Hepatic stellate cell (primary cell): Measurements from ENCODE around the gene KLRB1.
"Not testable (repeated sequence)": the region's sequence is repeated elsewhere in the genome, so short reads cannot be mapped to it uniquely, and the experiment has no call there.

Source experiments
- DNase-seq: peaks from one replicate; pipeline ENCODE4 v3.0.0; 2011; ENCODE audit warnings: low spot score

The KLRB1 gene

GRCh38 chr12:9619411-9620179 lies 11.9 kb upstream of the KLRB1 start:
- no peak for DNase-seq

GRCh38 chr12:9618906-9619305 lies 11.2 kb upstream of the KLRB1 start:
- DNase-seq, result not testable (repeated sequence)

DNA sequence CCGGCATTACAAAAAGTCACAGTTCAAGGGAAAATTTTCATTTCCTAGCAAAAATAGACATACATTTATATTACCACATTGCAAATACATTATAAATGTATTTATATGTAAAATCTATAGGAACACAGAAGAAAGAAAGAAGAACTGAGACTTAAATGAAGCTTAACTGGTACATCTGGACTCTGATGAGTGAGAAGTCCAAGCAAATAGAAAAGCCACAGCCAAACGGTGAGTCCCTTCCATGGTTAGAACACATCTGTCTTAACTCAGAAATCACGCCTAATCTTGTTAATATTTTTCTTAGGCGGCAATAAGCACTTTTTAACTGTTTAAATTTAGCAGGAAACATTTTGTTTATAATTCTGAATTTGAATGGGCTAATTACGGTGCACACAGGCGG lies 9.4 kb upstream of the KLRB1 start:
- DNase-seq, result no peak

DNA sequence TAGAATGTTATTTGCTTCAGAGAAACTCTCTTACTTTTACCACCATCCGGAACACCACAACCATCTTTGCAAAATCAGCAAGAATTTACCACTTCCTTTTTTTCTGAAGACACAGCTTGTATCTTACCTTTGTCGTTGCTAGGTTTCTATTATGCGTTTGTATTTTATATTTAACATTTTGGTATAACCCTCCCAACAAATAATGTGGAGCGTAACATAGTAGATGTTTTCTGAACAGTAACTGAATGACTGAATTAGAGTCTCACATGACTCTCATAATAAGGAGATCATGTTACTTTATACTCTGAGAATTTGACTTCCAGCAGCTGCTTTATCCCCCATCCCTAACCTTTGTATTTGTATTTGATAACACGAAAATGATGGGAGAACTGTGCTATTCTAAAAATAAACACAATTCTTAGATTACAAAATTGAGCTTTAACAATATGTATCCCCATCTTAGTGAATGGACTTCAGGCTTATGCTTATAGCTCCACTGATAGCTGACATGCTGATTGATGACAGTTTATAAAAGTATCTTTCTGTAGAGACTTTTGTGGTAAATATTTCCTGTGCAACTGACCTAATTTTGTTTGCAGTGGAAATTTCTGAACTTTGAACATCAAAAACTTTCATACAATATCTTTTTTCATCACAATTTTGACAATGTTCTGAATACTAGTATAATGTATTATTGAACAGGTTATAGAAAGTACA lies 7.9 kb upstream of the KLRB1 start:
- no peak for DNase-seq

DNA sequence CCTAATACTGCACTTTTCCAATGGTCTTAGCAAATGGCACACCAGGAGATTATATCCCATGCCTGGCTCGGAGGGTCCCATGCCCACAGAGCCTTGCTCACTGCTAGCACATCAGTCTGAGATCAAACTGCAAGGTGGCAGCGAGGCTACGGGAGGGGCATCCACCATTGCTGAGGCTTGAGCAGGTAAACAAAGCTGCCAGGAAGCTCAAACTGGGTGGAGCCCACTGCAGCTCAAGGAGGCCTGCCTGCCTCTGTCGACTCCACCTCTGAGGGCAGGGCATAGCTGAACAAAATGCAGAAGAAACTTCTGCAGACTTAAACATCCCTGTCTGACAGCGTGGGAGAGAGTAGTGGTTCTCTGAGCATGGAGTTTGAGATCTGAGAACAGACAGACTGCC lies 2.9 kb upstream of the KLRB1 start:
- not testable (repeated sequence) for DNase-seq

DNA sequence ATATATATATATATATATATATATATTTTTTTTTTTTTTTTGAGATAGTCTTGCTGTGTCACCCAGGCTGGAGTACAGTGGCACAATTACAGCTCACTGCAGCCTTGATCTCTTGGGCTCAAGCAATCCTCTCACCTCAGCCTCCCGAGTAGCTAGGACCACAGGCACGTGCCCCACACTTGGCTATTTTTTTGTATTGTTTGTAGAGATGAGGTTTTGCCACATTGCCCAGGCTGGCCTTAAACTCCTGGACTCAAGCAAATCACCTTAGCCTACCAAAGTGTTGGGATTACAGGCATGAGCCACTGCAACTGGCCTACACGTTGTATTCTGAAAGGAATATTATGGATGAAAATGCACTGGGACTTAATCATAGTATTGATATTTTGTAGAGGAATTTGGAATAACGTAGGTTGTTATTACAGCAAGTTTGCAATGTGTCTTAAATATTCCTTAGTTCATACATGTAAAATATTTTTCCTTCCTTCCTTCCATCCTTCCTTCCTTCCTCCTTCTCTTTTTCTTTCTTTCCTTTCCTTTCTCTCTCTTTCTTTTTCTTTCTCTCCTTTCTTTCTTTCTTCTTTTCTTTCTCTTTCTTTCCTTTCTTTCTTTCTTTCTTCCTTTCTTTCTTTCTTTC lies 862 bp downstream of the KLRB1 start:
- DNase-seq, result no peak

GRCh38 chr12:9606247-9606646 lies 1.5 kb downstream of the KLRB1 start:
- DNase-seq, result no peak

DNA sequence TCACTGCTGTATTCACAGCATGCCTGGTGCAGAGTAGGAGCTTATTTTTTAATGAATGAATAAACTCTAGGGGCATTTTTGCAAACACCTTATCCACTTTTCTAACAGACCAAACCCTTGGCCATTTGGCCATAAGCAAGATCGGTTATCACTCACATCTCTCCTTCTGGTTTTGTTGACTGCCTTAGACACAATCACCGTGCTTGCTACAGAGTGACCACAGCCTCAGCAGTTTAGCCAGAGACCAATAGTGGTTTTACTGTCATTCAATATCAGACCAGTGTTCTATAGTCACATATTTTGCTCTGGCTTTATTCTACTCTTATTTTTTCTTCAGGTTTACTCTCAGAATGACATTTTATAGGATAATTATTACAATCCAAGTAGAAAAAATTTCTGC lies 2.2 kb downstream of the KLRB1 start:
- no peak for DNase-seq

GRCh38 chr12:9604287-9604686 lies 3.4 kb downstream of the KLRB1 start:
- no peak for DNase-seq

DNA sequence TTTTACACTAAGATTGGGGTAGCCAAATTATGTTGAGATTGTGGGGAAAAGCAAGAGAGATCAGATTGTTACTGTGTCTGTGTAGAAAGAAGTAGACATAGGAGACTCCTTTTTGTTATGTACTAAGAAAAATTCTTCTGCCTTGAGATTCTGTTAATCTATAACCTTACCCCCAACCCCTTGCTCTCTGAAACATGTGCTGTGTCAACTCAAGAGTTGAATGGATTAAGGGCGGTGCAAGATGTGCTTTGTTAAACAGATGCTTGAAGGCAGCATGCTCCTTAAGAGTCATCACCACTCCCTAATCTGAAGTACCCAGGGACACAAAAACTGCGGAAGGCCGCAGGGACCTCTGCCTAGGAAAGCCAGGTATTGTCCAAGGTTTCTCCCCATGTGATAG lies 7.3 kb downstream of the KLRB1 start:
- DNase-seq, result not testable (repeated sequence)

- no peak for DNase-seq
Observed at GRCh38 chr12:9598363-9598762, 9.4 kb downstream of the KLRB1 start.

DNA sequence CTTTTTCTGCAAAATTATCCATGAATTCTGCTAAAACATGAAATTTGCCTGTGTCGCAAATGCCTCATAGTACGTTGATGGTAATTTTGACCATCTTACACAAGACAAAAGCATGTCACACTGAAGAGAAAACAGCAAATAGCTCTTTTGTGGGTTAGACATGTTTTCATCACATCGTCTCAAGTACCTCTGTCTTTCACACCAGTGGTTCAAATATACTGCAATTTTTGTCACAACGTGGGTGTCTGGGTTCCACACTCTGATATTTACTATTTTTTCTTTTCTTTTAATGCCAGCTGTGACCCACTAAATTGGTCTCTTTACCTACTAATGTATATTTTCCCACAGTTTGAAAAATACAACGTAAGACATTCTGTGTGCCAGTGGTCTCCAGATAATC lies 10.4 kb downstream of the KLRB1 start:
- no peak for DNase-seq

DNA sequence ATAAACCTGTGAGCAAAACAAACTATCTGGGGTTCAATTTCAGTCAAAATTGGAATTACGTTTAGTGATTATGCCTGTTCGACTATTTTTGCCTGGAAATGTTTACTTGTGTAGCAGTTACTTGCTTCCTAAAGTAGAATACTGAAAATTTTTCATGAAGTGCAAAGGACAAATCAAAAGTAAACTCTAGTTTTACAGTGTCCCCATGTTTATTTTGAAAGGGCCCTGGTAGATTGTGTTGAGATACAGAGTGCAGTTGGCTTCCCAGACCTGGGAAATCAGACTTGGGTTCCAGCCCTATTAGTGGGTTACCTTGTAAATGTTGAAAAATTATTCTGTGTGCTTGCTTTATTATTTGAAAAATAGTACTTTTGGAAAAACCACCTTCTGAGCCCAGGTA lies 17.3 kb downstream of the KLRB1 start:
- DNase-seq, result no peak

GRCh38 chr12:9588749-9589148 lies 19.0 kb downstream of the KLRB1 start:
- DNase-seq, result no peak

- DNase-seq, result no peak
Observed at GRCh38 chr12:9587987-9588600, 19.6 kb downstream of the KLRB1 start.

- DNase-seq, result not testable (repeated sequence)
Observed at GRCh38 chr12:9577729-9578128, 30.0 kb downstream of the KLRB1 start.

- DNase-seq, result not testable (repeated sequence)
Observed at GRCh38 chr12:9567151-9567550, 40.6 kb downstream of the KLRB1 start.

GRCh38 chr12:9566113-9566512 lies 41.6 kb downstream of the KLRB1 start:
- DNase-seq, result not testable (repeated sequence)

DNA sequence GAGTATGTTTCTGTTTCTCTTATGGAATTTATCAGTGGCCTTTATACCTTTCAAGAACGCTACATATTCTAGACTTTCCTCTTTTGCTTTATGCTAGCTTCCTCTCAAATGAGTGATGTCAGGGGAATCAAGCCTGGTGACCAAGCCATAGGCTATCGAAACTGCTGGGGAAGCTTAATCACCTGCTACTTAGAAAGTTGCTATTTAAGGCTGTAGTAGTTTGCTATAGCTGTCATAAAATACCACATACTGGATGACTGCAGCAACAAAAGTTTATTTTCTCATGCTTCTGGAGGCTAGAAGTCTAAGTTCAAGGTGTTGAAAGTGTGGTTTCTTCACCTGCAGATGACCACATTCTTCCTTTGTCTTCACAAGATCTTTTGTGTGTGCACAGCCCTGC lies 43.3 kb downstream of the KLRB1 start:
- not testable (repeated sequence) for DNase-seq

DNA sequence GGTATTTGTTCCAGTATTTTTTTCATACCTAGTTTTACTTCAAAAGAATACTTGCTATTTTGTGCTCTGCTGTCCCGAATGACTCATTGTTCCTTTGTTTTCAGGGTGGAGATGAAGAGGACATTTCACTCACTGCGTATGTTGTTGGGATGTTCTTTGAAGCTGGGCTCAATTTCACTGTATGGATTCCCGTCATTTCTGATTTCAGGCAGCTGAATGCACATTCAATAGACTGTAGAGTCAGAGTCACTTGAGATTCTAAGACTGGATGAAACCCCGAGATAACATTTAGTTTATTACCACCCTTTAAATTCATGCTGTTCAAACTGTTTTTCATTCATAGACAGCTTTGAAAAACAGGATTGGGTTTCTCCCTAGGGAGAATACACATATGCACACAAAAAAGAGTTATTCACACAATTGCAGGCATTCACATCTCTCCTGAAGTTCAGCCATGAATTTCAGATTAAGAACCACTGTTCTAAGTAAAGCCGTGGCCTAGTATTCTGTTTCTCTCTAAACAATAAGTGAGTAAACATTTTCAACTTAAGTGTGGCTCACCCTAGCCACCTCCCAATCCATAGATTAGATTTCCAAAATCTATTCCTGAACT lies 44.8 kb downstream of the KLRB1 start:
- not testable (repeated sequence) for DNase-seq

GRCh38 chr12:9545489-9545888 lies 62.2 kb downstream of the KLRB1 start:
- not testable (repeated sequence) for DNase-seq
